ENCODE data around the gene RRP15. TPM values are rescaled to one million over a fixed set of nuclear protein-coding genes. Genes with fewer than 3 reads are reported as not detected.

RRP15 gene
- total and polyA plus RNA-seq, 9 of the 15 experiments (the other 6 are each of a cell fraction or from before 2014, with no cell fraction given), result 9.5 to 58.1 (median 29.3) TPM

GRCh38 chr1:218298398-218298797, 13.3 kb downstream of the RRP15 start (continued):
- TF ChIP-seq EP300 (IDR thresholded peaks at IDR 0.05; ENCODE audit: low read length), result peak; percentile 84; the same call in 1 of the 2 replicates
- no peak for TF ChIP-seq POLR2AphosphoS2 (IDR thresholded peaks at IDR 0.05; ENCODE audit: low read length)
- TF ChIP-seq CEBPG (CRISPR knock-in tag; IDR thresholded peaks at IDR 0.05), result no peak
- no peak for TF ChIP-seq CEBPG (tag; conservative IDR thresholded peaks at IDR 0.05 in 1 of 2, IDR thresholded peaks at IDR 0.05 in 1 of 2)
- TF ChIP-seq HNRNPL (IDR thresholded peaks at IDR 0.05; ENCODE audit: low read depth, low read length), result no peak
- TF ChIP-seq EHMT2 (IDR thresholded peaks at IDR 0.05), result peak; percentile 82
- TF ChIP-seq DEAF1 (CRISPR knock-in tag; IDR thresholded peaks at IDR 0.05), result no peak
- peak in 1 of 2 experiments; percentile 38; a peak in 1 of 4 replicates for TF ChIP-seq ARNT (IDR thresholded peaks at IDR 0.05)
- no peak for TF ChIP-seq RBM14 (IDR thresholded peaks at IDR 0.05; ENCODE audit: borderline replicate concordance, insufficient read depth, low read depth, low read length)
- no peak for TF ChIP-seq YBX1 (IDR thresholded peaks at IDR 0.05)
- no peak for TF ChIP-seq PREB (CRISPR knock-in tag; IDR thresholded peaks at IDR 0.05)
- peak; percentile 17; the same call in 1 of the 2 replicates for TF ChIP-seq PKNOX1 (IDR thresholded peaks at IDR 0.05)
- no peak for TF ChIP-seq ZFP30 (CRISPR knock-in tag; IDR thresholded peaks at IDR 0.05; ENCODE audit: borderline replicate concordance)
- peak; percentile 44 for TF ChIP-seq SMAD4 (CRISPR knock-in tag; conservative IDR thresholded peaks at IDR 0.05)
- peak; percentile 81 for TF ChIP-seq FOXM1 (IDR thresholded peaks at IDR 0.05; ENCODE audit: low read depth)
- no peak for TF ChIP-seq FOXM1 (CRISPR knock-in tag; IDR thresholded peaks at IDR 0.05; ENCODE audit: low read depth)
- TF ChIP-seq SMARCC2 (IDR thresholded peaks at IDR 0.05; ENCODE audit: low read depth), result peak; percentile 80; the same call in 1 of the 2 replicates
- TF ChIP-seq BRD4 (IDR thresholded peaks at IDR 0.05), result no peak
- TF ChIP-seq GMEB1 (CRISPR knock-in tag; IDR thresholded peaks at IDR 0.05), result no peak
- peak; percentile 51; the same call in 1 of the 2 replicates for TF ChIP-seq CREM (IDR thresholded peaks at IDR 0.05; ENCODE audit: low read depth)
- TF ChIP-seq ZNF140 (CRISPR knock-in tag; IDR thresholded peaks at IDR 0.05), result no peak
- 0 out of 2 replicates have a peak, but pooled peaks have one; percentile 41 for TF ChIP-seq HDAC2 (IDR thresholded peaks at IDR 0.05)
- no peak for TF ChIP-seq ZNF695 (CRISPR knock-in tag; IDR thresholded peaks at IDR 0.05)
- no peak for TF ChIP-seq DACH1 (IDR thresholded peaks at IDR 0.05; ENCODE audit: partially characterized antibody)

Data from K562 (cell line).